ENCODE data around the gene PIH1D1.
A peak's percentile ranks its signal among the peaks of the same experiment; 100 is the strongest.

PIH1D1 gene

GRCh38 chr19:49497789-49498103 lies 46.1 kb upstream of the PIH1D1 start:
- TF ChIP-seq EZH2phosphoT487 (IDR thresholded peaks at IDR 0.05; ENCODE audit: borderline replicate concordance, low read length) (no peak), CTCF (IDR thresholded peaks at IDR 0.05; ENCODE audit: low read depth, low read length, poor library complexity, severe bottlenecking) (no peak)
- H4K20me1 ChIP-seq (ENCODE audit: control insufficient read depth, insufficient read depth, low read depth, low read length) = peaks cover 14% of the 10 kb centered on the region; the same call in 1 of the 2 replicates
- H3K4me2 ChIP-seq (ENCODE audit: low read length) = peak overlapping the region; percentile 83
- no peaks in the 10 kb centered on the region for H3K27me3 ChIP-seq (ENCODE audit: control insufficient read depth, low read length)
- peak overlapping the region; percentile 94 for H3K4me3 ChIP-seq (ENCODE audit: low read length)
- H3K9me2 ChIP-seq (replicated peaks; ENCODE audit: control insufficient read depth, low read length) = no peaks in the 10 kb centered on the region
- peaks cover 71% of the 10 kb centered on the region for H3K4me1 ChIP-seq (ENCODE audit: control insufficient read depth, low read length)
- H3K79me2 ChIP-seq (ENCODE audit: control insufficient read depth, low read length) = peaks cover 34% of the 10 kb centered on the region
- H3K27ac ChIP-seq (ENCODE audit: low read depth, low read length) = peak overlapping the region; percentile 81
- H3F3A ChIP-seq (ENCODE audit: control insufficient read depth, insufficient read depth) = peaks cover 70% of the 10 kb centered on the region
- H3K36me3 ChIP-seq (ENCODE audit: control insufficient read depth, low read length) = peaks cover 50% of the 10 kb centered on the region
- no peaks in the 10 kb centered on the region for H3K9me3 ChIP-seq (ENCODE audit: control insufficient read depth, insufficient read depth, low read length)

- TF ChIP-seq EZH2phosphoT487 (IDR thresholded peaks at IDR 0.05; ENCODE audit: borderline replicate concordance, low read length) (no peak), CTCF (IDR thresholded peaks at IDR 0.05; ENCODE audit: low read depth, low read length, poor library complexity, severe bottlenecking) (no peak)
- Histone ChIP-seq H4K20me1 (ENCODE audit: control insufficient read depth, insufficient read depth, low read depth, low read length) (peaks cover 14% of the 10 kb centered on the region; the same call in 1 of the 2 replicates), H3K27ac (ENCODE audit: low read depth, low read length) (peak overlapping the region; percentile 81), H3K4me2 (ENCODE audit: low read length) (peak overlapping the region; percentile 83), H3K36me3 (ENCODE audit: control insufficient read depth, low read length) (peaks cover 55% of the 10 kb centered on the region), H3K9me2 (replicated peaks; ENCODE audit: control insufficient read depth, low read length) (no peaks in the 10 kb centered on the region), H3K9me3 (ENCODE audit: control insufficient read depth, insufficient read depth, low read length) (no peaks in the 10 kb centered on the region), H3K4me3 (ENCODE audit: low read length) (peak overlapping the region; percentile 94), H3K79me2 (ENCODE audit: control insufficient read depth, low read length) (peaks cover 34% of the 10 kb centered on the region), H3K4me1 (ENCODE audit: control insufficient read depth, low read length) (peaks cover 77% of the 10 kb centered on the region), H3F3A (ENCODE audit: control insufficient read depth, insufficient read depth) (peaks cover 75% of the 10 kb centered on the region), H3K27me3 (ENCODE audit: control insufficient read depth, low read length) (no peaks in the 10 kb centered on the region)
Observed at GRCh38 chr19:49497047-49497788, 45.6 kb upstream of the PIH1D1 start.

GRCh38 chr19:49496574-49497008 lies 45.0 kb upstream of the PIH1D1 start:
- peaks cover 78% of the 10 kb centered on the region for H3F3A ChIP-seq (ENCODE audit: control insufficient read depth, insufficient read depth)
- peaks cover 80% of the 10 kb centered on the region for H3K4me1 ChIP-seq (ENCODE audit: control insufficient read depth, low read length)

More at GRCh38 chr19:49496574-49497008, 45.0 kb upstream of the PIH1D1 start:
- peak overlapping the region; percentile 94 for H3K4me3 ChIP-seq (ENCODE audit: low read length)
- peaks cover 34% of the 10 kb centered on the region for H3K79me2 ChIP-seq (ENCODE audit: control insufficient read depth, low read length)
- TF ChIP-seq EZH2phosphoT487 (IDR thresholded peaks at IDR 0.05; ENCODE audit: borderline replicate concordance, low read length) (no peak), CTCF (IDR thresholded peaks at IDR 0.05; ENCODE audit: low read depth, low read length, poor library complexity, severe bottlenecking) (no peak)
- peaks cover 61% of the 10 kb centered on the region for H3K36me3 ChIP-seq (ENCODE audit: control insufficient read depth, low read length)
- H3K27ac ChIP-seq (ENCODE audit: low read depth, low read length) = peak overlapping the region; percentile 81
- H4K20me1 ChIP-seq (ENCODE audit: control insufficient read depth, insufficient read depth, low read depth, low read length) = peaks cover 14% of the 10 kb centered on the region; the same call in 1 of the 2 replicates
- H3K9me2 ChIP-seq (replicated peaks; ENCODE audit: control insufficient read depth, low read length) = no peaks in the 10 kb centered on the region
- H3K9me3 ChIP-seq (ENCODE audit: control insufficient read depth, insufficient read depth, low read length) = no peaks in the 10 kb centered on the region
- no peaks in the 10 kb centered on the region for H3K27me3 ChIP-seq (ENCODE audit: control insufficient read depth, low read length)
- H3K4me2 ChIP-seq (ENCODE audit: low read length) = peak overlapping the region; percentile 83
